NCI-H82 treated with DMSO at 0.1 percent for 48 hours (cell line): ENCODE results near the gene SLC2A1.

Source experiments
- DNase-seq: peaks from one replicate; lab custom pipeline; 2025; ENCODE audit not compliant: unreplicated experiment; lab: John Stamatoyannopoulos, UW

Gene SLC2A1

GRCh38 chr1:42958488-42959319, at the start of gene SLC2A1:
TSS of gene SLC2A1 (minus strand) at chr1:42958868. CDS start at chr1:42958651, 217 bp downstream.
- peak; percentile 69 for DNase-seq

- DNase-seq: no peak
These were observed 48.9 kb upstream of the SLC2A1 start for GRCh38 chr1:43007377-43008114.

GRCh38 chr1:43005460-43006361, 47.0 kb upstream of the SLC2A1 start:
- peak; percentile 51 for DNase-seq

- DNase-seq: no peak
These were observed 46.2 kb upstream of the SLC2A1 start for GRCh38 chr1:43004587-43005459.

- DNase-seq: no peak
These were observed 44.1 kb upstream of the SLC2A1 start for GRCh38 chr1:43002766-43003165.

- no peak for DNase-seq
These were observed 43.4 kb upstream of the SLC2A1 start for GRCh38 chr1:43002116-43002515.

- no peak for DNase-seq
These were observed 42.8 kb upstream of the SLC2A1 start for GRCh38 chr1:43001434-43001833.

- no peak for DNase-seq
These were observed 41.6 kb upstream of the SLC2A1 start for GRCh38 chr1:43000271-43000670.

- no peak for DNase-seq
These were observed 40.6 kb upstream of the SLC2A1 start for GRCh38 chr1:42999308-42999707.

GRCh38 chr1:42998386-42998785, 39.7 kb upstream of the SLC2A1 start:
- no peak for DNase-seq

- no peak for DNase-seq
These were observed 37.8 kb upstream of the SLC2A1 start for GRCh38 chr1:42996384-42996970.

- no peak for DNase-seq
These were observed 35.0 kb upstream of the SLC2A1 start for GRCh38 chr1:42993502-42994136.

- DNase-seq: no peak
These were observed 33.4 kb upstream of the SLC2A1 start for GRCh38 chr1:42992054-42992571.

GRCh38 chr1:42990757-42991346, 32.2 kb upstream of the SLC2A1 start:
- no peak for DNase-seq

- no peak for DNase-seq
These were observed 25.0 kb upstream of the SLC2A1 start for GRCh38 chr1:42983693-42984092.

- no peak for DNase-seq
These were observed 24.6 kb upstream of the SLC2A1 start for GRCh38 chr1:42983253-42983652.

- DNase-seq: no peak
These were observed 24.0 kb upstream of the SLC2A1 start for GRCh38 chr1:42982641-42983040.

GRCh38 chr1:42981871-42982270, 23.2 kb upstream of the SLC2A1 start:
- DNase-seq: peak; percentile 14
